Measurements from ENCODE around the gene AIFM2.

DNA sequence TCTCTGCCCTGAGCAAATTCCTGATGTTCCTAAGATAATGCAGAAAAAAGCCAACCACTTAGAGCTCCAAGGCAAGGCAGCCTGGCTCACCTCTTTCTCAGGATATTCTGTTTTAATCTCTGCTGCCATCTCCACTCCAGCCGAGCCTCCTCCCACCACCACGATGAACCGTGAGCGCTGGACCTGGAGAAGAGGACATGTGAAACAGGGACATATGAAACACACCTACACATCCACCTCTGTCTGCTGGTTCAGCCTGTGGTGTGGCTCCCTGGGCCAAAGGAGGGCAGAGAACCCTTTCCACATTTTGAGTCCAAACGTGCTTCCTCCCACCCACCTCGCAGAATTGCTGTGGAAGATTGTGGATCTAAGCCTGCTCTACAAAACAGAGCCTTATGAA, 12.2 kb downstream of the AIFM2 start:
- TF ChIP-seq EZH2 (IDR thresholded peaks at IDR 0.05) (no peak), POLR2AphosphoS5 (IDR thresholded peaks at IDR 0.05; ENCODE audit: borderline replicate concordance, low read depth, low read length) (no peak), FOXP2 (optimal IDR thresholded peaks at IDR 0.05; ENCODE audit: control extremely low read depth, extremely low read length, insufficient read depth) (no peak)
